GM21786 (cell line): Measurements from ENCODE around the gene ASIC3.

Experiments
- ATAC-seq: cut with Tn5 transposase; IDR thresholded peaks from one replicate; pipeline ENCODE4 v1.9.1; 2021; ENCODE audit not compliant: unreplicated experiment

ASIC3 gene

GRCh38 chr7:151056666-151057505 lies 8.6 kb downstream of the ASIC3 start:
- no peak for ATAC-seq

DNA sequence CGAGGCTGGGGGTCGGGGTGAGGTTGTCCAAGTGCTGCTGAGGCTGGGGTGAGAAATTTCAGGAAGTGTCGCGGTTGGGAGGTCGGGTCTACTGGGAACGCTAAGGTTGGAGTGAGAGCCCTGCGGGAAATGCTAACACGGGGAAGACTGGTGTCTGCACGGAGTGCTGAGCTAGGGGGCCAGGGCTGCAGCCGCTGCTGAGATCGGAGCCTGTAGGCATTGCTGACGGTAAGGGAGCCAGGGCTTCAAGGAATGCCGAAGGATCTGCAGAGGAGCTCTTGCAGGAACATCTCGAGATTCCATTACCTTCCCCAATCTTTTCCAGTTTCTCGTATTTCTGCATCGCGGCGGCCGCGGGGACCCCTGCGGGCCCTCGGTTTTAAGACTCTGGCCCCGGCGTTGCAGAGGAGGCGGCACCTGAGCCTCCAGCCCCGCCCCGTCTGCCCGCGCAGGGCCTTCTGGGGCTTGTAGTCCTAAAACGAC lies 9.2 kb downstream of the ASIC3 start, which contains the start of gene CDK5:
TSS of gene CDK5 (minus strand) at position 392 of the 483 bp plus-strand sequence. CDS start at position 343, 49 bp downstream.
- peak; percentile 9 for ATAC-seq

DNA sequence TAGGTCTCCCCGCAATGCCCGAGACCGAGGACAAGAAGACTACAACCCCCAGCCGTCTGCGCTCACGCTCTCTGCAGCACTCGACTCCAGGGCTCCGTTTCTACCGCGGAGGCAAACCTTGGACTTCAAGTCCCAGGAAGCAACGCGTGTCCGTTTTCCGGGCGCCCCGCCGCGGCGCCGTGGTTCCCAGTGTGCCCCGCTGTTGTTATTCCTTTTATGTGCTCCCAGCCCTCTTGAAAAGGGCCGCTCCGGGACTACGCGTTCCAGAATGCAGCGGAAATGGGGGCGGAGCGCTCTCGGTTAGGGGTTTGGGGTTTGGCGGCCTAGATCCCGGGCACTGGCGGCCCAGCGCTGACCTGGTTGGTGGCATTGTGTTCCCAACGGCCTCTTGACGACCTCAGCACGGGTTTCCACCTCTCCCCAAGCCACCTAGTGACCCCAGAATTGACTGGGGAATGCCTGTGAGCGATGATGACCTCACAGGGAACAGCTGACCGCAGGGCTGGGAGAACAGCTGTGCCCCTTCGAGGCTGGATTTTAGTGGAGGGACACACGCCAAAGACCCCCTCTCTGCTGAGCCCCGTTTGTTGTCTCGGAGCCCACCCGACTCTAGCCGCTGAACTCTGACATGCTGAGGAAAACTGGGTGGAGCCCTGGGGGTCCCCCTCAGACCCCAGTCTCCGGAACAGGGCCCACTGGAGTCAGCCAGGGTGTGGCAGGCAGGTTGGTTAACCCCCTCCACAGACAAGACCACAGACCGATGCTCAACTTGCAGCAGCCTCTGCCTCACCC lies 9.9 kb downstream of the ASIC3 start:
- peak; percentile 90 for ATAC-seq

DNA sequence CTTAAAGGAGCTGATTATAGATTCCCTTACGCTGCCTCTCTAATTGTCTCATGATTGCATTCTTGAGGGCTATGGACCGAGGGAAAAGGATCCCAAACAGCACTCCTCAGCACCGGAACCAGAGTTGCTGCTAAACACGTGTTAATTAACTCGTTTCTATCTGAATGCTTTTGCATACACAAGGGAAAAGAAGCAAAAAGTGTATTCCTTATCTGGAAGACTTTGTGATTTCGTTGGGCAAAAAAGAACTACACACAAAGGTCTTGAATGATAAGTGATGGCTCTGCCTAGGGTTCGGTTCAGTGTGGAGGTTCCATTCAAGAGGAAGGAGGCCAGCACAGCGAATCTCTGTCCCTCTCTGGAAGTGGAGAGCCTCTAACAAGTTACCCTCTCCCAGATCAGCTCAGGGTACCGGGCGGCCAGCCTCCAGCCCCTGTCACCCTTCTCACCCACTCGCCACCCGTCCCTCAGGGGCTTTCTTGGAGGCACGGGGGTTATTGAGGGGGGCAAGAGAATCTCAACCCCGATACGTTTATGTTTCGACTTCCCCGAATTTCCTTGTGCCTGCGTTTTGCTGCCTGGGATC lies 10.5 kb downstream of the ASIC3 start:
- no peak for ATAC-seq

DNA sequence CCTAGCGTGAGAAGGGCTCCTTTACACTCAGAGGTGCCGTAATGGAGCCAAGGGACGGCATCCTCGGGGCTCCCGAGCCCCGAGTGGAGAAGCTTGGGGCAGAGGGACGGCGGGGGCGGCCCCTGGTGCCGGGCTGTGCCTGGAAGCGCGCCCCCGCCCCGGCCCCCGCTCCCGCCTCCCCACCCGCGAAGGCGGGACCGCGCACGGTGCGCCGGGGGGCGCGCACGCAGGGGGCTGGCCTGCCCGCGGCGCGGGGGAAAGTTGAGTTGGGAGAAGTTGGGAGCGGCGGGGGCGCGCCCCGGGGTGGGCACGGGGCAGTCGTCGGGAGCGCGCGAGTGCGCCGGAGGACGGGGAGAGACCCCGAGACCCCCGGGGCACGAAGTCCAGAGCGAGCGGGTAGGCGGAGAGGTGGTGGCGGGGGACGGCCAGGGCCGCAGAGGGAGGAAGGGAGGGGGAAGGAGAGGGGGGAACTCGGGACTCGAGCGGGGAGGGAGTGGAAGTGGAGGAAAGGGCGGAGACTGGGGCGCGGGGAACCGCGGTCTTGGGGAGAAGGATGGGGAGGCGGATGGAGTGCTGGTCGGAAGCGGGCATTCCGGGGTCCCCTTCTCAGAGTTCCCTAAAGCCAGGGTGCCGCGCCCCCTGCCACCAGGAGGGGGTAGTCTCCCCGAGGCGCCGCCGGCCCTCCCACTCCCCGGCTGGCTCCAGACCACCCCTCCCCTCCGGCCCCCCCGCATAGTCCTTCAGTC lies 11.2 kb downstream of the ASIC3 start, which contains the start of gene SLC4A2:
TSS of gene SLC4A2 (plus strand) at position 223 of the 746 bp plus-strand sequence. CDS start 2,399 bp downstream, outside the sequence.
- peak; percentile 19 for ATAC-seq

GRCh38 chr7:151060113-151060415 lies 11.7 kb downstream of the ASIC3 start:
- no peak for ATAC-seq

GRCh38 chr7:151060416-151061212 lies 12.3 kb downstream of the ASIC3 start:
- ATAC-seq, result no peak

GRCh38 chr7:151061213-151062110 lies 13.1 kb downstream of the ASIC3 start:
- ATAC-seq, result no peak

GRCh38 chr7:151062111-151062398 lies 13.7 kb downstream of the ASIC3 start:
- ATAC-seq, result no peak

DNA sequence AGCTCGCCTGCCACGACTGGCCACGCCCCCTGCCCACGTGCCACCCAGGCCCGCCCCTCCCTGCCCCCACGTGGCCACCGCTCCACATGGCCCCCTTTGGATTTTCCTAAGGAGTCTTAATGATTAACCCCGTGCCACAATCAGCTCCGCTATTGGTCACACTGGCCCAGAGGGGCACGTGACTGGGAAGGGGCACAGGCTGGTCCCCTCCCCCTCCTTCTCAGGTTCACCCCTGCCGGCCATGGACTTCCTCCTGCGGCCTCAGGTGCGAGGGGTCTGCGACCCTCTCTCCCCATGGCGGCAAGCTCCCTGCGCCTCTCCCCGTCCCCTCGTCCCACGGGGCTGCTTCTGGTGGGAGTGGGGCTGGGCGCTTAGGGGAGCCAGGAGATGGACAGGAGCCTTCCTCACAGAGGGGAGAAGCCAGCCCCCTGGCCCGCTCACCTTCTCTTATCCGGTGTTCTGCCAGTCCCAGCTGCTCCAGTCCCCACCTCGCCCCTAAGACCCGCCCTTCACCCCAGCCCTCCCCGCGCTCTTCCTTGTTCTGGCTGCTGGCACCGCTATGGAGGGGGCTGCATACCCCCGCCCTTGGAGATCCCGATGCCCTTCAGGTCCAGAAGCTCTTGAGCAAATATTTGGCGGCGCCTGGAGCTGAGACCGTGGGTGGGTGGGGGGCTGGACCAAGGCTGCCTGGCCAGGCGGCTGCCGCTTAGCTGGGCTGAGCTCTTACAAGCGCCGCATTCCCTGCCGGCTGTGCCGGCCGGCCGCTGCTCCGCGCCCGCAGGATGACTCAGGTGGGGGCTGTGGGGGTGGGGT lies 14.3 kb downstream of the ASIC3 start:
- no peak for ATAC-seq

- ATAC-seq, result no peak
Observed at GRCh38 chr7:151063212-151063561, 14.9 kb downstream of the ASIC3 start.

DNA sequence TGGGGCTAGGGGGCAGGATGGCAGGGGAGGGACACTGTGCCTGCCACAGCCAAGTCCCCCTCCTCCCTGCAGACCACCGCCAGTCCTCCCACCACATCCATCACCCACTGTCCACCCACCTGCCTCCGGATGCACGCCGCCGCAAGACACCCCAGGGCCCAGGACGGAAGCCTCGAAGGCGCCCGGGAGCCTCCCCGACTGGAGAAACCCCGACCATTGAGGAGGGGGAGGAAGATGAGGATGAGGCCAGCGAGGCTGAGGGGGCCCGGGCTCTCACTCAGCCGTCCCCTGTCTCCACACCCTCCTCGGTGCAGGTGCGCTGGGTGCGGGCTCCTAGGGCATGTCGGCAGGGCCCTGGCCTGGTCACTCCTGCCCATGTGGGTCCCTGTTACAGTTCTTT lies 16.1 kb downstream of the ASIC3 start:
- ATAC-seq, result no peak

GRCh38 chr7:151064993-151065392 lies 16.7 kb downstream of the ASIC3 start:
- ATAC-seq, result no peak

DNA sequence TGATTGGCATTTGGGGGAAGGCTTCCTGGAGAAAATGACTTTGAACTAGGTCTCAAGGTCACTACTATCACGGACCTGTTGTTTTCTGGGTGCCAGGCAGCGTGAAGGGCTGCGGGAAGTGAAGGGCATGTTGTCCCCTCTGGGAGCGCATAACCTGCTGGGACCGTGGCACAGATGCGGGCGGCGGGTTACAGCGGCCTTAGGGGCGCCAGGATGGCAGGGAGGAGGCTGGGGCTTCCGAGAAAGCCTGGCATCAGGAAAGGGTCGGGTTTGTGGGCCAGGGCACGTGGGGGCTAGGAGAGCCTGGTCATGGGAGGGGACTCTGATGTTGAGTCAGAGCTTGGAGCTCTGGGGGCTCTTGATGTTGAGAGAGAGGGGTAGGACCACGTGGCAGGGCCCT lies 17.2 kb downstream of the ASIC3 start:
- no peak for ATAC-seq

DNA sequence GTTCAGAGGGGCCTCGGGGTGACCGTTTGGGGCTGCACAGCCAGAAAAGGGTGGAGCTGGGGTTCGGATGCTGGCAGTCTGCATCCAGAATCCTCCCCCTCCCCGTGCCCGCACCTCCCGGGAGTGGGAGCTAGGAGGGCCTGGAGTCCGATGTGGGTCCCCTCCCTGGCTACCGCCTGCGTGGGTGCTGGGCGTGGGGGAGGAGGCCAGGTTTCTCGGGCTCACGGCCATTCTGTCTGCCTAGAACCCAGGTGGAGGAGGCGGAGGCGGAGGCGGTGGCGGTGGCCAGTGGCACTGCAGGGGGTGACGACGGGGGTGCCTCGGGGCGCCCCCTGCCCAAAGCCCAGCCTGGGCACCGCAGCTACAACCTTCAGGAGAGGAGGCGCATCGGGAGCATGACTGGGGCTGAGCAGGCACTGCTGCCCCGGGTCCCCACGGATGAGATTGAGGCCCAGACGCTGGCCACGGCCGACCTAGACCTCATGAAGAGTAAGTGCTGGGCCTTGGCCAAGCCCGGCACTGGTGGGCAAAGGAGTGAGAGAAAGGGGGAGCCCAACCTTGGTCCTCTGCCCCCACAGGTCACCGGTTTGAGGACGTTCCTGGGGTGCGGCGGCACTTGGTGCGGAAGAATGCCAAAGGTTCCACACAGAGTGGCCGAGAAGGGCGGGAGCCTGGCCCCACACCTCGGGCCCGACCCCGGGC lies 18.1 kb downstream of the ASIC3 start:
- no peak for ATAC-seq

DNA sequence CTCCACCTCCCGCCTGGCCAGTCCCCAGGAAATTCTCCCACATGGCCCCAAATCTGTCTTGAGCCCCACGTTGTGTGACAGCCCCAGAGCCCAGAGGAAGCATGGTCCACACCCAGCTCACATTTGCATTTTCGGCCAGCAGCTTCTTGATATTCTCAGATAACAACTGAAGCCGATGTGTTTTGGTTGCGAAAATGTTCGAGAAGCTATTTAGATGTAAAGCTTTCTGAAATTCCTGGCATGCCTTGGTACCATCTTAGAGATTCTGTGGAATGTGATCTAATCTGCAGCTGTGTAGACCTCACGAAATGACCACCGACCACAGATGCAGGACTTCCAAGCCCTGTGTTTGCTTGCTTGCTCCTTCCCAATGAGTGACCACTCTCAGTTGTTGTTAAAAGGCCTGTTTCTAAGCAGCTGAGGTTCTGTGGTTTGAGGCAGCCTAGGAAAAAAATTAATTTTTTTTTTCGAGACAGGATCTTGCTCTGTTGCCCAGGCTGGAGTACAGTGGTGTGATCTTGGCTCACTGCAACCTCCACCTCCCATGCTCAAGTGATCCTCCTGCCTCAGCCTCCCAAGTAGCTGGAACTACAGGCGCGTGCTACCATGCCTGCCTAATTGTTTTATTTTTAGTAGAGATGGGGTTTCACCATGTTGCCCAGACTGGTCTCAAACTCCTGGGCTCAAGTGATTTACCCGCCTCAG lies 19.9 kb downstream of the ASIC3 start:
- no peak for ATAC-seq

- ATAC-seq, result no peak
Observed at GRCh38 chr7:151069841-151070573, 21.7 kb downstream of the ASIC3 start.
